Subcutaneous abdominal adipose tissue (tissue), 5 donors: ENCODE data around the gene FKBP3.

Experiments
- H3K27ac ChIP-seq: one replicate; pipeline ENCODE4 v1.7.0; 2013; ENCODE audit warnings: low read depth, mild to moderate bottlenecking, inconsistent platforms, low read length, moderate library complexity
- H3K27me3 ChIP-seq, 5 donors: one replicate each; pipeline ENCODE4 v1.7.0; 2013; ENCODE audit warnings: low read length in 5 of 5, inconsistent platforms in 1 of 5; ENCODE audit not compliant: control insufficient read depth in 5 of 5, insufficient read depth in 4 of 5
- H3K36me3 ChIP-seq, 5 donors: one replicate each; pipeline ENCODE4 v1.7.0; 2013; ENCODE audit warnings: low read length in 5 of 5; ENCODE audit not compliant: control insufficient read depth in 5 of 5, insufficient read depth in 5 of 5
- H3K4me1 ChIP-seq, 5 donors: one replicate each; pipeline ENCODE4 v1.7.0; 2013; ENCODE audit warnings: low read length in 5 of 5, mild to moderate bottlenecking in 3 of 5, moderate library complexity in 1 of 5; ENCODE audit not compliant: control insufficient read depth in 5 of 5, insufficient read depth in 5 of 5
- H3K4me3 ChIP-seq, 5 donors: one replicate each; pipeline ENCODE4 v1.7.0; 2013; ENCODE audit warnings: low read length in 5 of 5, low read depth in 1 of 5
- H3K9ac ChIP-seq, 5 donors: one replicate each; pipeline ENCODE4 v1.7.0; 2013; ENCODE audit warnings: low read length in 5 of 5, mild to moderate bottlenecking in 4 of 5, moderate library complexity in 3 of 5
- H3K9me3 ChIP-seq, 5 donors: one replicate each; pipeline ENCODE4 v1.7.0; 2013; ENCODE audit warnings: low read length in 5 of 5; ENCODE audit not compliant: control insufficient read depth in 5 of 5
- donor health status: healthy.
- donor health status: healthy.
- donor health status: healthy.
- donor health status: healthy.
- donor health status: healthy.

Gene FKBP3

DNA sequence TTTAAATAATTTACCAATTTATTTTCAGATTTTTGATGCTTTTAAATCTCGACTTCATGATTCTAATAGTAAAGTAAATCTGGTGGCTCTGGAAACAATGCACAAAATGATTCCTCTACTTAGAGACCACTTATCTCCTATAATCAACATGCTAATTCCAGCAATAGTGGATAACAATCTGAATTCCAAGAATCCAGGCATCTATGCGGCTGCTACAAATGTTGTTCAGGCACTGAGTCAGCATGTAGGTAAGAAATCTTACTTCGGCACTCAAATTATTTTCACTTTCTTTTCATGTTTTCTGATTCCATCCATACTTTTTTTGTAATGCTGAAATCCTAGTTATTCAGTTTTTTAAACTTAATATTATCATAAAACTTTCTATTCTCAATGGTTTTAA, 65.9 kb downstream of the FKBP3 start:
- no peak overlapping the region for H3K4me3 ChIP-seq
- H3K9ac ChIP-seq = no peak overlapping the region

DNA sequence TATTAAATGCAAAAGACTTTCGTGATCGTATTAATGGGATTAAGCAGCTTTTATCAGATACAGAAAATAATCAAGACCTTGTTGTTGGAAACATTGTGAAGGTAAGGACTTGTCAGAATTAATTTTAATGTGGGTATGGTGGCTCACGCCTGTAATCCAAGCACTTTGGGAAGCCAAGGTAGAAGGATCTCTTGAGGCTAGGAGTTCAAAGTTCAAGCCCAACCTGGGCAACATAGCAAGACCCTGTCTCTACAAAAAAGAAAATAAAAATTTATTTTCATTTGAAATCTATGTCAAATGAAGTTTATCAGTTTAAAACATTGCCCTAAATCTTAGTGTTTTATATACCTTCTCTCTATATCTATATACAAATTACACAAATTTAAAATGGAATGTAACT, 67.6 kb downstream of the FKBP3 start:
- no peaks in the 10 kb centered on the region for H3K4me1 ChIP-seq
- no peaks in the 10 kb centered on the region for H3K9me3 ChIP-seq
- H3K27ac ChIP-seq = no peak overlapping the region
- H3K27me3 ChIP-seq = no peaks in the 10 kb centered on the region
- H3K9ac ChIP-seq = no peak overlapping the region
- no peak overlapping the region for H3K4me3 ChIP-seq
- H3K36me3 ChIP-seq = peaks cover 0 to 4% (median 3%) of the 10 kb centered on the region in 5 donors

More for the DNA sequence above, 65.9 kb downstream of the FKBP3 start:
- H3K4me1 ChIP-seq = no peaks in the 10 kb centered on the region
- H3K27ac ChIP-seq = no peak overlapping the region
- H3K27me3 ChIP-seq = no peaks in the 10 kb centered on the region
- H3K9me3 ChIP-seq = no peaks in the 10 kb centered on the region
- H3K36me3 ChIP-seq = peaks cover 0 to 9% (median 6%) of the 10 kb centered on the region in 5 donors

DNA sequence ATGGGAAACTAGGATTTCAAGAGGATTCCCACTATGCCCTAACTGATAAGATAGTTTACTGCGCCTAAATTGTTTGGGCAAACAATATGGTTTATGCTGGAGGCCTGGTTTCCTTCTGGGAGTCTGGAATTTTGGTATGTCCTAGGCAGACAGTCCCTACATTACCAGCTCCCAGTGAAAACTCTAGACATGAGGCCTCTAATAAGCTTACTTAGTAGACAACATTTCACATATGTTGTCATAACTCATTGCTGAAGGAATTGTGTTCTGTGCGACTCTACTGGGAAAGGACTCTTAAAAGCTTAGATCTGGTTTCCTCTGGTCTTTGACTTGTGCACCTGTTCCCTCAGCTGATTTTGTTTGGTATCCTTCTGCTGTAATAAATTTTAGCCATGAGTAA, 68.3 kb downstream of the FKBP3 start:
- no peak overlapping the region for H3K9ac ChIP-seq
- H3K9me3 ChIP-seq = no peaks in the 10 kb centered on the region
- H3K4me3 ChIP-seq = no peak overlapping the region
- peaks cover 0 to 4% (median 3%) of the 10 kb centered on the region in 5 donors for H3K36me3 ChIP-seq
- no peak overlapping the region for H3K27ac ChIP-seq
- no peaks in the 10 kb centered on the region for H3K4me1 ChIP-seq
- H3K27me3 ChIP-seq = no peaks in the 10 kb centered on the region
